Vagina (tissue), 2 donors: ENCODE results near the gene IRF2.
"Not testable (repeated sequence)": the region's sequence is repeated elsewhere in the genome, so short reads cannot be mapped to it uniquely, and the experiment has no call there.

Experiments
- POLR2A ChIP-seq, 2 donors: fragments of 450-650 bp; IDR thresholded peaks; one replicate each; pipeline ENCODE4 v1.6.1; 2017; ENCODE audit warnings: antibody characterized with exemption in 2 of 2, mild to moderate bottlenecking in 2 of 2, moderate library complexity in 2 of 2
- POLR2AphosphoS5 ChIP-seq, 2 donors: sonication (generic); formaldehyde crosslinking; IDR thresholded peaks; one replicate each; pipeline ENCODE4 v1.9.0; 2017; ENCODE audit warnings: antibody characterized with exemption in 2 of 2, mild to moderate bottlenecking in 2 of 2, low read depth in 1 of 2; ENCODE audit not compliant: insufficient read depth in 1 of 2
- TF ChIP-seq, protein P1 (sequence below), 3 experiments: fragments of 450-650 bp in 2 of 3; fragments of 200-600 bp in 1 of 3; sonication (generic) in 1 of 3; IDR thresholded peaks; one replicate each; pipeline ENCODE4 v1.5.1; 2017 to 2019; ENCODE audit warnings: antibody characterized with exemption in 3 of 3, mild to moderate bottlenecking in 2 of 3, moderate library complexity in 2 of 3

DNA sequence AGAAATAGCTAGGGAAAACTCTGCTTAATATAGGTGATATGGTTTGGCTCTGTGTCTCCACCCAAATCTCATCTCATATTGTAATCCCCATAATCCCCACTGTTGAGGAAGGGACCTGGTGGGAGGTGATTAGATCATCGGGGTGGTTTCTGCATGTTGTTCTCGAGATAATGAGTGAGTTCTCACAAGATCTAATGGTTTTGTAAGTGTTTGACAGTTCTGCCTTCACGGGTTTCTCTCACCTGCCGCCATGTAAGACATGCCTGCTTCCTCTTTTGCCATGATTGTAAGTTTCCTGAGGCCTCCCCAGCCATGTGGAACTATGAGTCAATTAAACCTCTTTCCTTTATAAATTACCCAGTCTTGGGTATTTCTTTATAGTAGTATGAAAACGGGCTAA is 94.1 kb downstream of the IRF2 start:
- TF ChIP-seq, protein P1, sequence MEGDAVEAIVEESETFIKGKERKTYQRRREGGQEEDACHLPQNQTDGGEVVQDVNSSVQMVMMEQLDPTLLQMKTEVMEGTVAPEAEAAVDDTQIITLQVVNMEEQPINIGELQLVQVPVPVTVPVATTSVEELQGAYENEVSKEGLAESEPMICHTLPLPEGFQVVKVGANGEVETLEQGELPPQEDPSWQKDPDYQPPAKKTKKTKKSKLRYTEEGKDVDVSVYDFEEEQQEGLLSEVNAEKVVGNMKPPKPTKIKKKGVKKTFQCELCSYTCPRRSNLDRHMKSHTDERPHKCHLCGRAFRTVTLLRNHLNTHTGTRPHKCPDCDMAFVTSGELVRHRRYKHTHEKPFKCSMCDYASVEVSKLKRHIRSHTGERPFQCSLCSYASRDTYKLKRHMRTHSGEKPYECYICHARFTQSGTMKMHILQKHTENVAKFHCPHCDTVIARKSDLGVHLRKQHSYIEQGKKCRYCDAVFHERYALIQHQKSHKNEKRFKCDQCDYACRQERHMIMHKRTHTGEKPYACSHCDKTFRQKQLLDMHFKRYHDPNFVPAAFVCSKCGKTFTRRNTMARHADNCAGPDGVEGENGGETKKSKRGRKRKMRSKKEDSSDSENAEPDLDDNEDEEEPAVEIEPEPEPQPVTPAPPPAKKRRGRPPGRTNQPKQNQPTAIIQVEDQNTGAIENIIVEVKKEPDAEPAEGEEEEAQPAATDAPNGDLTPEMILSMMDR (IDR thresholded peaks at IDR 0.05) = not testable (repeated sequence)
- not testable (repeated sequence) for TF ChIP-seq POLR2A (IDR thresholded peaks at IDR 0.05); POLR2AphosphoS5 (IDR thresholded peaks at IDR 0.05; ENCODE audit: insufficient read depth in 1 of 2, low read depth in 1 of 2)
